ENCODE data around the gene HOXC13. TPM values are rescaled to one million over a fixed set of nuclear protein-coding genes. Genes with fewer than 3 reads are reported as not detected.

HOXC13 gene
- total RNA-seq, 1 donor from 2014 or later: not detected

DNA sequence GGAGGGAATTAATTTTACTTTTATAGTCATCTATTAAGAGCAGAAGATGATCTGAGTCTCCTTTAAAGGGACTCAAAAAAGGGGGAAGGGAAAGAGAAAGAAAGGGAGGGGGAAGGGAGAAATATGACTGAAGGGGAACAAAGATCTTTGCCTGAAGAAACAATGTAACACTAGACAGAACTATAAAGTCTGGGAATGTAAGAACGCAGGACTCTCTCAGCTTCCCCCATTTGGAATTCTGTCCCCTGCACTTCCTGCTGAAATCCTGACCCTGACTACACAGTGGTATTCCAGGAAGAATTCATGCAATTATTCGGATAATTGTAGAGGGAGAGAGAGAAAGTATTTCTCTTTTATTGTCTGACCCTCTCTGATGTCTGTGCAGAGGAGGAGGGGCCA lies 25.7 kb downstream of the HOXC13 start:
- Mint-ChIP-seq H3K27ac (ENCODE audit: unreplicated experiment) (no peak overlapping the region), H3K4me3 (ENCODE audit: unreplicated experiment) (no peak overlapping the region), H3K36me3 (ENCODE audit: unreplicated experiment) (no peaks in the 10 kb centered on the region), H3K4me1 (ENCODE audit: unreplicated experiment) (peaks cover 15% of the 10 kb centered on the region), H3K27me3 (ENCODE audit: unreplicated experiment) (peaks cover 91% of the 10 kb centered on the region), H3K9me3 (ENCODE audit: unreplicated experiment) (no peaks in the 10 kb centered on the region)
- TF ChIP-seq, protein P1, sequence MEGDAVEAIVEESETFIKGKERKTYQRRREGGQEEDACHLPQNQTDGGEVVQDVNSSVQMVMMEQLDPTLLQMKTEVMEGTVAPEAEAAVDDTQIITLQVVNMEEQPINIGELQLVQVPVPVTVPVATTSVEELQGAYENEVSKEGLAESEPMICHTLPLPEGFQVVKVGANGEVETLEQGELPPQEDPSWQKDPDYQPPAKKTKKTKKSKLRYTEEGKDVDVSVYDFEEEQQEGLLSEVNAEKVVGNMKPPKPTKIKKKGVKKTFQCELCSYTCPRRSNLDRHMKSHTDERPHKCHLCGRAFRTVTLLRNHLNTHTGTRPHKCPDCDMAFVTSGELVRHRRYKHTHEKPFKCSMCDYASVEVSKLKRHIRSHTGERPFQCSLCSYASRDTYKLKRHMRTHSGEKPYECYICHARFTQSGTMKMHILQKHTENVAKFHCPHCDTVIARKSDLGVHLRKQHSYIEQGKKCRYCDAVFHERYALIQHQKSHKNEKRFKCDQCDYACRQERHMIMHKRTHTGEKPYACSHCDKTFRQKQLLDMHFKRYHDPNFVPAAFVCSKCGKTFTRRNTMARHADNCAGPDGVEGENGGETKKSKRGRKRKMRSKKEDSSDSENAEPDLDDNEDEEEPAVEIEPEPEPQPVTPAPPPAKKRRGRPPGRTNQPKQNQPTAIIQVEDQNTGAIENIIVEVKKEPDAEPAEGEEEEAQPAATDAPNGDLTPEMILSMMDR (IDR thresholded peaks at IDR 0.05): no peak
- no peak for DNase-seq (ENCODE audit: extremely low spot score, unreplicated experiment)

DNA sequence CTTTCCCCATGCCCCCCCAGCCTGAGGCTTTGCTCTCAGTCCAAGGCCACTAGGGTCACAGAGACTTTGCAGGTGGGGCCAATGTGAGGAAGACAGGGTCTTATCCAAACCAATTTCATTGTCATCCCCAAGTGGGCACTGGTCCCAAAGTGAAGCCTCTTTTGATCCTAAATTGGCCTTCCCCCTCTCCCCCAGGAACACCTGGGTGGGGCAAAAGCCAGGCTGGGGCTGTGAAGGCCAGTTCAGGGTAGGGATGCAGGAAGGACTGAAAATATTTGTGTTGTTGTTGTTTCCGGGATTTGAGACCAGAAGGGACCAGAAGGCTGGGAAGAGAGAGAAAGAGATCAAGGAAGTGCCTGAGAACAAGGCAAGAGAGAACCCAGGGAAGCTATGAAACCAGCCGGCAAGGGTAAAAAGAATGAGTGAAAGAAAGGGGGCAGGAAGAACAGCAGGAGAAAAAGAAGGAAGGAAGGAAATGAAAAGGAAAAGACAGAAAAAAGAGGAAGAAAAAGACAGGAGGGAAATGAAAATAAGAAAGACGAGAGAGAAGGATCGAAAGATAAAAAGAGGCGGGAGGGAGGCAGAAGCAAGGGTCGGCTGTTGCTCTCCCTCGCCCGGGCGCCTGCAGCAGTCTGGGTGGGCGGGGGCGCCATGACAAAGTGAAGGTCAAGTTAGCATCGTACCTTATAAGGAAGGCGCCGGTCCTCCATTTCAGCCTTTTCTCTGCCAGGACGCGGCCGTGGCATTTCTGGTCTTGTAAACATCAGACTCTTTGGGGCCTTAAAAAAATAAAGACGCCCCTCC lies 26.9 kb downstream of the HOXC13 start:
- Mint-ChIP-seq H3K27ac (ENCODE audit: unreplicated experiment) (no peak overlapping the region), H3K36me3 (ENCODE audit: unreplicated experiment) (no peaks in the 10 kb centered on the region), H3K27me3 (ENCODE audit: unreplicated experiment) (peaks cover 91% of the 10 kb centered on the region), H3K4me3 (ENCODE audit: unreplicated experiment) (no peak overlapping the region), H3K4me1 (ENCODE audit: unreplicated experiment) (peaks cover 15% of the 10 kb centered on the region), H3K9me3 (ENCODE audit: unreplicated experiment) (no peaks in the 10 kb centered on the region)
- TF ChIP-seq, protein P1 (IDR thresholded peaks at IDR 0.05): no peak
- DNase-seq (ENCODE audit: extremely low spot score, unreplicated experiment): no peak

DNA sequence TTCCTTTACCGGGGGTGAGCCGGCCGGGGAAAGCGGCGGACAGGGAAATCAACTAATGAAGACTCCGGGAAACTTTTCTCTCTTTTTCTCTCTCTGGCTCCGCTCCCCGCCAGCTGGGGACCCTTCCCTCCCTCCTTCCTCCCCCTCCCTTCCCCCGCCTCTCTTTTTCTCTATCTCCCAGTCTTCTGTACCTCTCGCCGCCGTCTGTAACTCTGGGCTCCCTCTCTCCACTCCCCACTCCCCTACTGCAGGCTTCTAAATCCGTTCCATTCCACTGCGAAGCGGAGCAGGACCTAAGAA lies 27.4 kb downstream of the HOXC13 start:
- TF ChIP-seq, protein P1 (IDR thresholded peaks at IDR 0.05): no peak
- H3K9me3 Mint-ChIP-seq (ENCODE audit: unreplicated experiment): no peaks in the 10 kb centered on the region
- peak overlapping the region; percentile 68 for H3K4me3 Mint-ChIP-seq (ENCODE audit: unreplicated experiment)
- no peak for DNase-seq (ENCODE audit: extremely low spot score, unreplicated experiment)
- H3K4me1 Mint-ChIP-seq (ENCODE audit: unreplicated experiment): peaks cover 15% of the 10 kb centered on the region
- H3K36me3 Mint-ChIP-seq (ENCODE audit: unreplicated experiment): no peaks in the 10 kb centered on the region
- no peak overlapping the region for H3K27ac Mint-ChIP-seq (ENCODE audit: unreplicated experiment)
- peaks cover 93% of the 10 kb centered on the region for H3K27me3 Mint-ChIP-seq (ENCODE audit: unreplicated experiment)

DNA sequence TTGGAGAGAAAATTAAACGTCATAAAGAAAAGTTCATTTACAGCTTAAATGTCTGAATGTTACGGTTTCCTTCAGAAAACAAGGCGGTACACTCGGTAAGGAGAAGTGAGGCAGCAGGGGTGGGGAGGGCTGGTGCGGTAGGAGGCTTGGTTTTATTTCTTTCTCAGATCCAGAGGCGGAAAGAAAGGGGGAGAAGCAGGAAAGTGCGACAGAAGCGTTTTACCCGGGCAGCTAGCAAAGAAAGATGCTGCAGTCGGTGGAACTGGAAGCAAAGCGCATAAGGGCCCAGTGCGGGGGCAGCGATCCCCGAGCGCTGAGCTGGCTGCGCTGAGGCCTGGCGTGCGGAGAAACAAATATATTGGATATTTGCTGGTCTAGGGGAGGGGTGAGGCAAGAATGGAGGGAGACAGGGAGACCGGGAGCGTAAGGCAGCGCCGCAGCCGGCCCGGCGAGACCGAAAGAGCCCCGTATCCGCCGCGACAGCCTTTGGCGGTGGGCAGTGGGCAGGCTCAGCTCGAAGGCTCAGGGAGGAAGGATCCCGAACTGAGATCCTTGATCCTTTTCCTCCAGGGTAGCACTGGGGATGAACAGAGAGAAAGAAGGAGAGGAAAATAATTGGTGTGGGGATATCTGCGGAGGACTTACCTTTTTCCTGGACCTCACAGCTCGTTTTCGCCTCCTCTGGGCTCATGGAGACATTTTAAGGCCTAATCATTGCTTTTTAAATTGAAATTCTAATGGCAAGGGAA lies 27.9 kb downstream of the HOXC13 start:
- DNase-seq (ENCODE audit: extremely low spot score, unreplicated experiment): no peak
- TF ChIP-seq, protein P1 (IDR thresholded peaks at IDR 0.05): no peak
- Mint-ChIP-seq H3K4me3 (ENCODE audit: unreplicated experiment) (peak overlapping the region; percentile 68), H3K36me3 (ENCODE audit: unreplicated experiment) (no peaks in the 10 kb centered on the region), H3K27ac (ENCODE audit: unreplicated experiment) (no peak overlapping the region), H3K4me1 (ENCODE audit: unreplicated experiment) (peaks cover 15% of the 10 kb centered on the region), H3K27me3 (ENCODE audit: unreplicated experiment) (peaks cover 97% of the 10 kb centered on the region), H3K9me3 (ENCODE audit: unreplicated experiment) (no peaks in the 10 kb centered on the region)

DNA sequence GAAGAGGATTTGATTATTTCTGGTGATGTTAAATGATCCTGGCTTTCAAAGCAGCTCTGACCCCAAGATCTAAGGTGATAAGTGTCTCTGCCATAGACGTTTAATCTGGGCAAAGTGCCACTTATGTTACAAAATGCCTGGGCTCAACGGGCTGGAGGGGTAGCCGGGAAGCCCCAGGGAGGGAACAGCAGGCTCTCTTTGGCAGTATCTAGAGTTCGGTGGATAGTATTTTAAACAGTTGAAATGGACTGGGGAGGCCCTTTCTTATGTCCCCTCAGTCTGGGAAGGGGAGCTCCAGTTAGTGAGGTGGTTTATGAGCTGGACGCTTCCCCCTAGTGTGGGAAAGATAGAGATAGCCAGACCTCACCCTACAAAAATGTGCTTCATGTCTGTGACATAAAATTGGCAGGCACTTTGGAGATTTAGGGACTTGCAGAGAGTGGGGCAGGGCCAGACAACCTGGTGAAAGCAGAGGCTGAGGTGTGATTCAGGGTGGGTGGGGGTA lies 28.8 kb downstream of the HOXC13 start:
- H3K9me3 Mint-ChIP-seq (ENCODE audit: unreplicated experiment): no peaks in the 10 kb centered on the region
- TF ChIP-seq, protein P1 (IDR thresholded peaks at IDR 0.05): no peak
- no peaks in the 10 kb centered on the region for H3K36me3 Mint-ChIP-seq (ENCODE audit: unreplicated experiment)
- H3K27ac Mint-ChIP-seq (ENCODE audit: unreplicated experiment): no peak overlapping the region
- H3K27me3 Mint-ChIP-seq (ENCODE audit: unreplicated experiment): peaks cover 99% of the 10 kb centered on the region
- peaks cover 15% of the 10 kb centered on the region for H3K4me1 Mint-ChIP-seq (ENCODE audit: unreplicated experiment)
- DNase-seq (ENCODE audit: extremely low spot score, unreplicated experiment): no peak
- H3K4me3 Mint-ChIP-seq (ENCODE audit: unreplicated experiment): no peak overlapping the region

Measured in osteocyte (in vitro differentiated cells).